RWPE1 (cell line): ENCODE data around the gene MAGEB3.

ENCODE experiments used
- CTCF ChIA-PET: fragments of 350-600 bp; sonication (Branson Sonifier 250); formaldehyde crosslinking; extraction: SDS; loops from one replicate; lab custom pipeline; 2021; lab: Yijun Ruan, JAX
- POLR2A ChIA-PET: fragments of 400-600 bp; formaldehyde crosslinking; extraction: SDS; loops from one replicate; lab custom pipeline; 2020; ENCODE audit warnings: antibody characterized with exemption; ENCODE audit not compliant: low non-redundant PET; lab: Yijun Ruan, JAX
- DNase-seq: peaks from one replicate; pipeline ENCODE4 v3.0.0; 2012; ENCODE audit warnings: low spot score
- H3K27ac ChIP-seq: fragments of 450-650 bp; 2 replicates; pipeline ENCODE4 v1.5.1; 2017
- TF ChIP-seq, protein P1 (sequence below): fragments of 450-650 bp; conservative IDR thresholded peaks from 2 replicates; pipeline ENCODE4 v1.5.1; 2017; ENCODE audit warnings: low read depth, mild to moderate bottlenecking

The MAGEB3 gene

DNA sequence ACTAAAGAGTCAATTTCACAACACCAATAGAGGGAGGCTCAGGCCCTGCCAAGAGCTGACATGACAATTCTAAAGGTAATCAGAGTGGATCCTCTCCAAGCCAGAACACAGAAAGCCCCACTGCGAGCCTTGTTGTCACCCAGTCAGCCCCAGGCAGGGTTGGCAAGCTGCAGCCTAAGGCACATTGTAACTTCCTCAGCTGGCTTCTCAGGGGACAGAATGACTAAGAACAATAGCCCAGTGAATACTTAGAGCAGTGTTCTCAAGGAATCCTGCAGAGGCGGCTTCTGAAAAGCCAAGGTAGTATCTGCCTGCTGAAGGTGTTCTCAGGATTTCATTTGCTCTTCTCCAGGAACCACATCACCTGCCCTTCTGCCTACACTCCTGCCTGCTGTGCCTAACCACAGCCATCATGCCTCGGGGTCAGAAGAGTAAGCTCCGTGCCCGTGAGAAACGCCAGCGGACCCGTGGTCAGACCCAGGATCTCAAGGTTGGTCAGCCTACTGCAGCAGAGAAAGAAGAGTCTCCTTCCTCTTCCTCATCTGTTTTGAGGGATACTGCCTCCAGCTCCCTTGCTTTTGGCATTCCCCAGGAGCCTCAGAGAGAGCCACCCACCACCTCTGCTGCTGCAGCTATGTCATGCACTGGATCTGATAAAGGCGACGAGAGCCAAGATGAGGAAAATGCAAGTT, 11.4 kb downstream of the MAGEB3 start, which contains the start of gene MAGEB4:
Gene MAGEB4, plus strand, starts transcription at position 277 of the 692 bp plus-strand sequence. Its CDS starts 136 bp downstream, at position 413.
- H3K27ac ChIP-seq = no peak within 1 kb of the TSS
- DNase-seq = no peak
- ChIA-PET CTCF (no interaction called here), POLR2A (no interaction called here)
- TF ChIP-seq, protein P1, sequence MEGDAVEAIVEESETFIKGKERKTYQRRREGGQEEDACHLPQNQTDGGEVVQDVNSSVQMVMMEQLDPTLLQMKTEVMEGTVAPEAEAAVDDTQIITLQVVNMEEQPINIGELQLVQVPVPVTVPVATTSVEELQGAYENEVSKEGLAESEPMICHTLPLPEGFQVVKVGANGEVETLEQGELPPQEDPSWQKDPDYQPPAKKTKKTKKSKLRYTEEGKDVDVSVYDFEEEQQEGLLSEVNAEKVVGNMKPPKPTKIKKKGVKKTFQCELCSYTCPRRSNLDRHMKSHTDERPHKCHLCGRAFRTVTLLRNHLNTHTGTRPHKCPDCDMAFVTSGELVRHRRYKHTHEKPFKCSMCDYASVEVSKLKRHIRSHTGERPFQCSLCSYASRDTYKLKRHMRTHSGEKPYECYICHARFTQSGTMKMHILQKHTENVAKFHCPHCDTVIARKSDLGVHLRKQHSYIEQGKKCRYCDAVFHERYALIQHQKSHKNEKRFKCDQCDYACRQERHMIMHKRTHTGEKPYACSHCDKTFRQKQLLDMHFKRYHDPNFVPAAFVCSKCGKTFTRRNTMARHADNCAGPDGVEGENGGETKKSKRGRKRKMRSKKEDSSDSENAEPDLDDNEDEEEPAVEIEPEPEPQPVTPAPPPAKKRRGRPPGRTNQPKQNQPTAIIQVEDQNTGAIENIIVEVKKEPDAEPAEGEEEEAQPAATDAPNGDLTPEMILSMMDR = no peak

DNA sequence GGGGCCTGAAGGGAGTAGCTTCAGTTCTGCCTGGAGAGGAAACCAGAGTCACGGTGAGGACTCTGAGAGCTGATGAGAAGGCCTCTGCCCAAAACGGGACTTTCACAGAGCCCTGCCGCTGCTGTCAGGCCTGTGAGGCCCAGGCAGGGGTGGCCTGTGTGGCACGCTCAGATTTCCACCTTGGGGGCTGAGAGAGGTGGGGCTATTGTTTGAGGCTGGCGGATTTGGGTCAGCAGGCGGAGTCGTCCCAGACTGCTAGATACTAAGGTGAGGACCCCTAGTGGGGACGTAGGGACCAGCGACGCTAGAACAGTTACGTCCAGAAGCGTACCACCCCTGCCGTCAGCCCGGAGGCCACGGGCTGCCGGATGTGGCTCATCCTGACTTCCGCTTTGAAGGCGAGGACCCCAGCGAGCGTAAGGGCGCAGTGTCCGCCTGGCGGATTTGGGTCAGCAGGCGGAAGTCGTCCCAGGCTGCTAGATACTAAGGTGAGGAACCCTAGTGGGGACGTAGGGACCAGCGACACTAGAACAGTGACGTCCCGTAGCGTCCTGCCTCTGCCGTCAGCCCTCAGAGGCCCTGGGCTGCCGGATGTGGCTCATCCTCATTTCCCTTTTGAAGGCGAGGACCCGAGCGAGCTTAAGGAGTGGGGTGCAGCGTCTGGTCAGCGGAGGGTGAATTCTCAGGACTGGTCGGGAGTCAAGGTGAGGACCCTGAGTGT, 16.5 kb downstream of the MAGEB3 start, which contains the start of gene MAGEB1:
Gene MAGEB1, plus strand, starts transcription at position 378 of the 721 bp plus-strand sequence. CDS start 3,348 bp downstream, outside the sequence.
- CTCF ChIA-PET = no interaction called here
- no peak within 1 kb of the TSS for H3K27ac ChIP-seq
- POLR2A ChIA-PET = no interaction called here
- TF ChIP-seq, protein P1 = no peak
- DNase-seq = no peak

DNA sequence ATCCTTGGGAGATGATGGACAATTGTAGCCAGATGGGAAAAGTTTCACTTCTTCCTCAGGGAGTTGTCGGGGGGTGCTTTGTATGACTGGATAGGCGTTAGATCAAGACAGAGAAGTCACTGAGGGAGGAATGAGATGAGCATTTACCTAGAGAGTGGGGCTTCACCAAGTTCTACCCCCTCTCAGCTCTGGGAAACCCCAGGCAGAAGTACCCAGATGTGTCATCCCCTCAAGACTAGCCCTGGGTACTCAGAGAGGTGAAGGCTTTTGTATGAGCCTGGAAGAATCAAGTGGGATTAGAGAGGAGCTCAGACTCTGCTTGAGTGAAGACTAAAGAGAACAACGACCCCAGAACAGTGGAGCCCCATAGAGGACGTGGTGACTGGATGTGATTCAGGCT, 18.4 kb downstream of the MAGEB3 start:
- ChIA-PET CTCF (no interaction called here), POLR2A (no interaction called here)
- TF ChIP-seq, protein P1 = no peak
- no peak overlapping the region for H3K27ac ChIP-seq
- no peak for DNase-seq

DNA sequence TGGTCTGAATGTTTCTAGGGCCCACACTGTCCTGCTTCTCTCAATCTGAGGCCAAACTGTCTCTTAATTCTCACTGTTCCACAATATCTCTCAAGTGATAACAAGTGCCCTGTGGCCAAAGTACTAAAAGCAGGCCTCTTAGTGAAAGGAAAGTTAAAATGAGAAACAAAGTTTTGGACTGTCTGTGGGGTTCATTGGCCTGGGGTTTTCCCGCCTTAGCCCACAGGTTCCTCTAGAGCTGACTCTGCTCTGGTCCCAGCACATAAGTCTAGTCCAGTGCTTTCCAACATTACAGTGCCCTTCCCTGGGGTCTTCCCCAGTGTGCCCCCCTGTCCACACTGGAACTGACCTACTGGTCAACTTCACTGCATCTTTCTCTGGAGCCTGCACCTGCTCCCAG, 22.8 kb downstream of the MAGEB3 start:
- H3K27ac ChIP-seq = no peak overlapping the region
- CTCF ChIA-PET = no interaction called here
- POLR2A ChIA-PET = no interaction called here
- TF ChIP-seq, protein P1 = no peak
- no peak for DNase-seq

DNA sequence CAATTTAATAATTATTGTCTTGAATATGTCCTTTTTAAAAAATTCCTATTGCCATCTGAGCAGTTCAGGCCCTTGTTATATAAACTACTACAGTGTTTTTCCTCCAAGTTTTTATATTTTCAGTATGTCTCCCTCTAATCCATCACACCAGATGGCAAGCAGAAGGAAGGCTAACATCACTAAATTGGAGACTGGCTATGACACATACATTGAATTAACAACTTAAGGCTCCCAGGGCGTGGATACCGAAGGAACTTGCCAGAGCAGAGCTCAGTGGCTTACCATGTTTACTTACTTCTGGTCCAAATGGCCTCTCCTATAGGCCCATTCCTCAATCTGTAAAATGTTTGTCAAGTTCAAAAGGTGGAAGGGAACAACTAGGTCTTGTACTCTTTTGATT, 29.5 kb downstream of the MAGEB3 start:
- no peak for DNase-seq
- ChIA-PET POLR2A (no interaction called here), CTCF (no interaction called here)
- no peak overlapping the region for H3K27ac ChIP-seq
- TF ChIP-seq, protein P1 = no peak

DNA sequence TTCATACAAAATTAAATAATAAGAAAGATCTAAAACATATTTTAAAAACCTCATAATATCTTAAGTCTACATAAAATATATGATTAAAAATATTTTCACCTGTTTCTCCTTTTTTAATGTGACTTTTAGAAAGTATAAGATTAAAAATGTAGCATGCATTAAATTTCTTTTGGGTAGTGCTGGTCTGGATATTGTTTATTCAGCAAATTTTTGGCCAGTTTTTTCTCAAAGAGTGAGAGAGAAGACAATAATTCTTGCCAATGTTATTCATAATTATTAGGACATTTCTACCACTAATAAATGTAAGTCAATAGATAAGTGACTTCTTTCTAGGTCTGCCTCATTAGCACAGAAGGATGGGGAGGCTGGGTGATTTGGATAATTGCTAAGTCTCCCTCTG, 30.6 kb downstream of the MAGEB3 start:
- ChIA-PET POLR2A (no interaction called here), CTCF (no interaction called here)
- TF ChIP-seq, protein P1 = no peak
- DNase-seq = no peak
- H3K27ac ChIP-seq = no peak overlapping the region
